Thyroid gland (tissue), 4 donors: ENCODE results near the gene CADPS. TPM values are rescaled to one million over a fixed set of nuclear protein-coding genes. Genes with fewer than 3 reads are reported as not detected.

Experiments used
- DNase-seq, 2 donors: peaks; one replicate each; pipeline ENCODE4 v3.0.0-alpha.2; 2019
- H3K27ac ChIP-seq, 3 donors: fragments of 200-600 bp; sonication (generic); 1 replicate in 2 of 3; 2 replicates in 1 of 3; pipeline ENCODE4 v1.5.1; 2016 to 2019; ENCODE audit warnings: mild to moderate bottlenecking in 1 of 3, moderate library complexity in 1 of 3
- H3K27me3 ChIP-seq: fragments of 200-600 bp; sonication (generic); one replicate; pipeline ENCODE4 v1.5.1; 2019
- H3K36me3 ChIP-seq, 2 donors: fragments of 200-600 bp; sonication (generic); one replicate each; pipeline ENCODE4 v1.5.1; 2016 to 2019
- H3K4me1 ChIP-seq, 2 donors: fragments of 200-600 bp; sonication (generic); one replicate each; pipeline ENCODE4 v1.5.1; 2017 to 2019
- H3K4me3 ChIP-seq, 3 donors: fragments of 200-600 bp; sonication (generic); replicated peaks in 1 of 3; 1 replicate in 2 of 3; 2 replicates in 1 of 3; pipeline ENCODE4 v1.5.1; 2016; ENCODE audit warnings: mild to moderate bottlenecking in 1 of 3
- H3K9me3 ChIP-seq: fragments of 200-600 bp; sonication (generic); one replicate; pipeline ENCODE4 v1.5.1; 2017
- CTCF ChIP-seq, 6 experiments: fragments of 200-600 bp in 3 of 6; fragments of 450-650 bp in 3 of 6; sonication (generic) in 3 of 6; IDR thresholded peaks; one replicate each; pipeline ENCODE4 v1.5.1; 2016 to 2019; ENCODE audit warnings: antibody characterized with exemption in 6 of 6, mild to moderate bottlenecking in 2 of 6, inconsistent platforms in 1 of 6, moderate library complexity in 1 of 6
- POLR2A ChIP-seq, 2 donors: fragments of 450-650 bp; IDR thresholded peaks; one replicate each; pipeline ENCODE4 v1.6.1; 2017; ENCODE audit warnings: antibody characterized with exemption in 2 of 2, mild to moderate bottlenecking in 2 of 2, moderate library complexity in 1 of 2
- WGBS, 2 donors: methylation state at CpG; one replicate each; pipeline ENCODE4 v1.1.5; 2017; 5-methylcytosine and 5-hydroxymethylcytosine counted together
- intact Hi-C: fragments of 100-400 bp; cut with DNase I; formaldehyde crosslinking; loops from one replicate; pipeline ENCODE4 v1.15.1; 2023
- total RNA-seq, 4 donors: library from RNA; depleted of rRNA; stranded (reverse); fragments of >200 nt; gene quantifications; one replicate each; pipeline ENCODE4 v1.2.3, GENCODE V29; 2016

The CADPS gene
- total RNA-seq, result 1 to 10 TPM in 2 of 4 donors, not detected in 2; 1.6 to 9.5 TPM

DNA sequence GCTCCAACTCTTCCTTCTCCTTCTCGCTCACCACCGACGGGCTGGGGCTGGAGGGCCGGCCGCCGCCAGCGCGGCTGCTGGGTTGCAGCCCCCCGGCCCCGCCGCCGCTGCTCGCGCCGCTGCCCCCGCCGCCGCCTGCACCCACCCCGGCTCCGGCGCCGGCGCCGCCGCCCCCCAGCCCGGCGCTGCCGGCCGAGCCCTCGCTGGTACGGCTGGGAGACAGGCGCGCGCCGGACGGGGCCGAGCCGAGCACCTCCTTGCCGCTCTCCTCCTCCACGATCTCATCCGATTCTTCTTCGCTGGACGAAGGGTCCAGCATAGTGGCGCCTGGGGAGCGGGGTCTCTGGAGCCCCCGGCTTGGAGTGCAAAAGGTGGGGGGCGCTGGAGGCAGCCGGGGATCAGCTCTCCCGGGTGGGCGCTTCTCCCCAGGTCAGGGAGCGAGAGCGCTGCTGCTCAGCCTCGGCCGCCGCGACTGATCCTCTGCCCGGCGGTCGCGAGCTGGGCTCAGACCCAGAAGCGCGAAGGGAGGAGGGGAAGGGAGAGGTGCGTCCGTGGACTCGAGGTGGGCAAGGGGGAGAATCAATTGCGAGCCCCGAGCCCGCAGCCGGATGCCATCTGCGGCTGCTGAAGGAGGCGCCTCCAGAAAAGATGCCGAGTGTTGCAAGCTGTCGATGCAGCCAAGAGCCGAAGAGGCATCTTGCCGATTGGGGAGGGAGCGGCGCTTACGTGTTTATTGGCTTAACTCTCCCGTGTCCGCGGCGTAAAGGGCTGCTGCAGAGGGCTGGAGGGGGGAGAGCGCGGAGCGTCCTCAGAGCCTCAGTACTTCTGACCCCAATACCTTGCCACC, at the start of gene CADPS:
Gene CADPS, minus strand, starts transcription at position 706 of the 847 bp plus-strand sequence. Its CDS starts 387 bp downstream, at position 319.
- 2 to 4% methylated on average over 51 to 58 of the region's 85 CpGs for WGBS, 2 donors
- Histone ChIP-seq H3K4me3 (peak within 1 kb of the TSS in 1 of 3 donors; percentile 29), H3K9me3 (no peaks in the 10 kb centered on the region), H3K27me3 (peaks cover 4% of the 10 kb centered on the region), H3K27ac (no peak within 1 kb of the TSS), H3K4me1 (peaks cover 5 to 9% of the 10 kb centered on the region in 2 donors), H3K36me3 (no peaks in the 10 kb centered on the region)
- intact Hi-C loops, result no loop called here
- no peak for DNase-seq
- no peak for TF ChIP-seq POLR2A (IDR thresholded peaks at IDR 0.05)
- no peak for TF ChIP-seq CTCF (IDR thresholded peaks at IDR 0.05)

- intact Hi-C loops, result no loop called here
- Histone ChIP-seq H3K27ac (no peak overlapping the region), H3K9me3 (no peaks in the 10 kb centered on the region), H3K4me3 (no peak overlapping the region), H3K27me3 (no peaks in the 10 kb centered on the region), H3K36me3 (no peaks in the 10 kb centered on the region), H3K4me1 (no peaks in the 10 kb centered on the region)
- no peak for DNase-seq
- 57 to 60% methylated on average over 2 of the region's 2 CpGs for WGBS, 2 donors
- TF ChIP-seq CTCF (IDR thresholded peaks at IDR 0.05), result no peak
- TF ChIP-seq POLR2A (IDR thresholded peaks at IDR 0.05), result no peak
Measured at GRCh38 chr3:62923066-62923465, 47.9 kb upstream of the CADPS start.

- no peaks in the 10 kb centered on the region for H3K36me3 ChIP-seq
- no peak overlapping the region for H3K27ac ChIP-seq
- no peaks in the 10 kb centered on the region for H3K27me3 ChIP-seq
- H3K4me3 ChIP-seq, result no peak overlapping the region
- H3K4me1 ChIP-seq, result no peaks in the 10 kb centered on the region
- no peaks in the 10 kb centered on the region for H3K9me3 ChIP-seq
- TF ChIP-seq CTCF (IDR thresholded peaks at IDR 0.05) (no peak), POLR2A (IDR thresholded peaks at IDR 0.05) (no peak)
- DNase-seq, result no peak
- intact Hi-C loops, result no loop called here
- WGBS, 2 donors, result 57 to 59% methylated on average over 2 of the region's 2 CpGs
Measured at GRCh38 chr3:62922326-62922725, 47.1 kb upstream of the CADPS start.

- H3K36me3 ChIP-seq, result no peaks in the 10 kb centered on the region
- TF ChIP-seq CTCF (IDR thresholded peaks at IDR 0.05), result no peak
- TF ChIP-seq POLR2A (IDR thresholded peaks at IDR 0.05), result no peak
Measured at GRCh38 chr3:62920466-62920784, 45.2 kb upstream of the CADPS start.

GRCh38 chr3:62919784-62920465, 44.7 kb upstream of the CADPS start:
- WGBS, 2 donors, result 80% methylated on average over 7 of the region's 7 CpGs
- H3K4me1 ChIP-seq, result no peaks in the 10 kb centered on the region
- intact Hi-C loops, result no loop called here
- H3K27me3 ChIP-seq, result no peaks in the 10 kb centered on the region
- H3K9me3 ChIP-seq, result no peaks in the 10 kb centered on the region
- no peak overlapping the region for H3K27ac ChIP-seq
- H3K4me3 ChIP-seq, result no peak overlapping the region
- DNase-seq, result no peak
- H3K36me3 ChIP-seq, result no peaks in the 10 kb centered on the region
- no peak for TF ChIP-seq POLR2A (IDR thresholded peaks at IDR 0.05)
- TF ChIP-seq CTCF (IDR thresholded peaks at IDR 0.05), result no peak

More at GRCh38 chr3:62920466-62920784, 45.2 kb upstream of the CADPS start:
- intact Hi-C loops, result no loop called here
- Histone ChIP-seq H3K4me1 (no peaks in the 10 kb centered on the region), H3K4me3 (no peak overlapping the region), H3K27ac (no peak overlapping the region), H3K9me3 (no peaks in the 10 kb centered on the region), H3K27me3 (no peaks in the 10 kb centered on the region)
- DNase-seq, result no peak
